ENCODE measurements around the gene CYP4F11.
"Not testable (repeated sequence)": the region's sequence is repeated elsewhere in the genome, so short reads cannot be mapped to it uniquely, and the experiment has no call there.

CYP4F11 gene

GRCh38 chr19:15911599-15912235 is 22.6 kb downstream of the CYP4F11 start:
- no peaks in the 10 kb centered on the region for H3K27me3 ChIP-seq (ENCODE audit: insufficient read depth, low read length)
- H2AFZ ChIP-seq (ENCODE audit: low read depth, low read length) = no peak overlapping the region
- no peak overlapping the region for H3K4me3 ChIP-seq (ENCODE audit: low read length)
- H3K36me3 ChIP-seq (ENCODE audit: insufficient read depth, low read length) = no peaks in the 10 kb centered on the region
- H3K9me3 ChIP-seq (ENCODE audit: low read length) = no peaks in the 10 kb centered on the region
- H3K4me1 ChIP-seq (ENCODE audit: insufficient read depth, low read length) = no peaks in the 10 kb centered on the region

GRCh38 chr19:15905026-15905425 is 29.3 kb downstream of the CYP4F11 start:
- no peak overlapping the region for H3K4me3 ChIP-seq (ENCODE audit: low read length)
- no peaks in the 10 kb centered on the region for H3K9me3 ChIP-seq (ENCODE audit: low read length)
- H3K36me3 ChIP-seq (ENCODE audit: insufficient read depth, low read length) = no peaks in the 10 kb centered on the region
- no peak overlapping the region for H2AFZ ChIP-seq (ENCODE audit: low read depth, low read length)
- H3K27me3 ChIP-seq (ENCODE audit: insufficient read depth, low read length) = peaks cover 4% of the 10 kb centered on the region
- H3K4me1 ChIP-seq (ENCODE audit: insufficient read depth, low read length) = no peaks in the 10 kb centered on the region

DNA sequence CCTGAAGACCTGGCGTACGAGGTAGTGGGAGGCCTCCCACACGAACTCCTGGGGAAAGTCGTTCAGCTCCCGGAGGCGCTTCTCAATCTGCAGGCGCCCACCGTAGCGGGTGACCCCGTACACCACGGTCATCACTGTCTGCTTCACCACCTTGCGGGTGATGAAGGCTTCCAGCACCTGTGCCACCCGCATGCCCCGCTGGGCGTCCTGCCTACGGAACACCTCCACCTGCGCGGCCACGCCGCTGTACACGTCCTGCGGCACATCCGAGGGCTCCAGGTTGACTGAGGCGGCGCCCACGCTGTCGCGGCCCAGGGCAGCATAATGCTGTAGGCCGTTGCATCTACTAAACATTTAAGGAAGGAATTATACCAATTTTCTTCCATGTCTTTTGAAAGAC is 31.4 kb downstream of the CYP4F11 start:
- H3K4me3 ChIP-seq (ENCODE audit: low read length); H3K4me1 ChIP-seq (ENCODE audit: insufficient read depth, low read length); H3K9me3 ChIP-seq (ENCODE audit: low read length): not testable (repeated sequence)

DNA sequence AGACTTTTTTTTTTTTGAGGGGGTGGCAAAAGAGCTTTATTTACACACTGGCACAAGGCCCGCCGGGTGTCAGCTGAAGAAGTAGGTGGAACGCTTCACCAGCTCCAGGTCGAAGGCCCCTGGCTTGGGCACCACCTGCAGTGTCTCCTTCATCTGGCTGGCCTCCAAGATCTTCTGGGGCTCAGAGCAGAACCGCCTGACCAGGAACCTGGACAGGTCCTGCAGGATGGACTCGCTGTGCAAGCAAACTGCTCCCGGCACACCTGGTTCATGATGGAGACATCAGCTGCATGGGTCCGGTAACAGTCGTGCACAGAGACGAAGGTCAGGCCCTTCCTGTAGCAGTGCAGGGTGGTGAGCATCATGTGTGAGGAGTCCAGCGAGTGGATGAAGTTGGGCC is 32.1 kb downstream of the CYP4F11 start:
- Histone ChIP-seq H2AFZ (ENCODE audit: low read depth, low read length) (no peak overlapping the region), H3K27me3 (ENCODE audit: insufficient read depth, low read length) (peaks cover 4% of the 10 kb centered on the region), H3K36me3 (ENCODE audit: insufficient read depth, low read length) (no peaks in the 10 kb centered on the region), H3K4me1 (ENCODE audit: insufficient read depth, low read length) (no peaks in the 10 kb centered on the region), H3K4me3 (ENCODE audit: low read length) (no peak overlapping the region), H3K9me3 (ENCODE audit: low read length) (no peaks in the 10 kb centered on the region)

More for the DNA sequence above, 31.4 kb downstream of the CYP4F11 start:
- H2AFZ ChIP-seq (ENCODE audit: low read depth, low read length); H3K36me3 ChIP-seq (ENCODE audit: insufficient read depth, low read length); H3K27me3 ChIP-seq (ENCODE audit: insufficient read depth, low read length): not testable (repeated sequence)

GRCh38 chr19:15900504-15900903 is 33.8 kb downstream of the CYP4F11 start:
- Histone ChIP-seq H3K27me3 (ENCODE audit: insufficient read depth, low read length) (peaks cover 4% of the 10 kb centered on the region), H3K4me3 (ENCODE audit: low read length) (no peak overlapping the region), H3K36me3 (ENCODE audit: insufficient read depth, low read length) (no peaks in the 10 kb centered on the region), H2AFZ (ENCODE audit: low read depth, low read length) (no peak overlapping the region), H3K9me3 (ENCODE audit: low read length) (no peaks in the 10 kb centered on the region), H3K4me1 (ENCODE audit: insufficient read depth, low read length) (no peaks in the 10 kb centered on the region)

- not testable (repeated sequence) for H2AFZ ChIP-seq (ENCODE audit: low read depth, low read length); H3K36me3 ChIP-seq (ENCODE audit: insufficient read depth, low read length); H3K9me3 ChIP-seq (ENCODE audit: low read length); H3K4me3 ChIP-seq (ENCODE audit: low read length); H3K27me3 ChIP-seq (ENCODE audit: insufficient read depth, low read length); H3K4me1 ChIP-seq (ENCODE audit: insufficient read depth, low read length)
Observed at GRCh38 chr19:15900032-15900431, 34.3 kb downstream of the CYP4F11 start.

- not testable (repeated sequence) for H3K4me1 ChIP-seq (ENCODE audit: insufficient read depth, low read length); H3K27me3 ChIP-seq (ENCODE audit: insufficient read depth, low read length); H3K4me3 ChIP-seq (ENCODE audit: low read length); H2AFZ ChIP-seq (ENCODE audit: low read depth, low read length); H3K9me3 ChIP-seq (ENCODE audit: low read length); H3K36me3 ChIP-seq (ENCODE audit: insufficient read depth, low read length)
Observed at GRCh38 chr19:15899561-15899960, 34.8 kb downstream of the CYP4F11 start.

DNA sequence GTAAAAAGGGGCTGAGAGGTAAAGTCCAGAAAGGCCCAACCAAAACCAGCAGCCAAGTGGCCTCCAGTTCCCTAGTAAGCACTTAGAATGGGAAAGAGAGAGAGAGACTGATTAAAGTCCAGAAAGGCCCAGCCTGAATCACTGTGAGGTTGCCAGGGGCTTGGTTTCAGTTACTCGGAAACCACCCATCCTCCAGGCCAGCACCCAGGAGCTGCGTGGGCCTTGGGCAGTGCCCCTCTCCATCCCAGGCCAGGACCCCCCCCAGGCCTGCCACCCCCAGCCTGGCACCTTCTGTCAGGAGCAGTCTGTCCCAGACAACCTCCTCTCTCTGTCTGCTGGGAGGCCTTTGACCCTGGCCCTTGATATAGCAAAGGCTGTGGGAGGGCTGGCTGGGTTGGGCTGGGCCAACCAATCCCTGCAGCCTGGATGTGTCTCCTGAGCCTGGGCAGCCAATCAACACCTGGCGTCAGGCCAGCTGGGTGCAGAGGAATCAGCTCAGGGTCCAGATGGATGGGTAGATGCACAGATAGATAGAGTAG is 36.5 kb downstream of the CYP4F11 start, which contains the start of gene CYP4F2:
TSS of gene CYP4F2 (minus strand) at position 337 of the 539 bp plus-strand sequence. CDS start 463 bp downstream, outside the sequence.
- Histone ChIP-seq H3K36me3 (ENCODE audit: insufficient read depth, low read length) (no peaks in the 10 kb centered on the region), H3K4me1 (ENCODE audit: insufficient read depth, low read length) (no peaks in the 10 kb centered on the region), H3K9me3 (ENCODE audit: low read length) (no peaks in the 10 kb centered on the region), H3K27me3 (ENCODE audit: insufficient read depth, low read length) (peaks cover 4% of the 10 kb centered on the region), H3K4me3 (ENCODE audit: low read length) (no peak within 1 kb of the TSS), H2AFZ (ENCODE audit: low read depth, low read length) (no peak within 1 kb of the TSS)

- Histone ChIP-seq H3K4me1 (ENCODE audit: insufficient read depth, low read length) (no peaks in the 10 kb centered on the region), H3K27me3 (ENCODE audit: insufficient read depth, low read length) (peaks cover 4% of the 10 kb centered on the region)
Observed at GRCh38 chr19:15897026-15897737, 37.1 kb downstream of the CYP4F11 start.

DNA sequence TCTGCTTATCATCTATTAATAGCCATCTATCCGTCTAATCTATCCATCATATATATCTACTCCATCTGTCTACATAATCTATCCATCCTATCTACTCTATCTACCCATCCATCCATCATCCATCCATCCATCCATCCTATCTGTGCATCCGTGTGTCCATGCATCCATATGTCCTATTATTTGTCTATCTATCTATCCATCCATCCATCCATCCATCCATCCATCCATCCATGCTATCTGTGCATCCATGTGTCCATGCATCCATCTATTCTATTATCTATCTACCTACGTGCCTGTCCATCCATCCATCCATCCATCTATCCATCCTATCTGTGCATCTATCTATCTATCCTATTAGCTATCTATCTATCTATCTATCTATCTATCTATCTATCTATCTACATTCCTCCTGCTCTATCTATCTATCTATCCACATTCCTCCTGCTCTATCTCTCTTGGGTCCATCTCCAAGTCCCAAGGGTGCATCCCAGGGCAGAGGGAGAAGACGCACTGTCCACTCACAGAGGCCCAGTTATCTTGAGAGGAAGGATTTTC is 38.4 kb downstream of the CYP4F11 start:
- Histone ChIP-seq H3K36me3 (ENCODE audit: insufficient read depth, low read length) (no peaks in the 10 kb centered on the region), H3K9me3 (ENCODE audit: low read length) (no peaks in the 10 kb centered on the region), H2AFZ (ENCODE audit: low read depth, low read length) (no peak overlapping the region), H3K4me1 (ENCODE audit: insufficient read depth, low read length) (no peaks in the 10 kb centered on the region), H3K4me3 (ENCODE audit: low read length) (no peak overlapping the region), H3K27me3 (ENCODE audit: insufficient read depth, low read length) (peaks cover 4% of the 10 kb centered on the region)

More at GRCh38 chr19:15897026-15897737, 37.1 kb downstream of the CYP4F11 start:
- no peak overlapping the region for H3K4me3 ChIP-seq (ENCODE audit: low read length)
- H3K36me3 ChIP-seq (ENCODE audit: insufficient read depth, low read length) = no peaks in the 10 kb centered on the region
- no peaks in the 10 kb centered on the region for H3K9me3 ChIP-seq (ENCODE audit: low read length)
- H2AFZ ChIP-seq (ENCODE audit: low read depth, low read length) = no peak overlapping the region

DNA sequence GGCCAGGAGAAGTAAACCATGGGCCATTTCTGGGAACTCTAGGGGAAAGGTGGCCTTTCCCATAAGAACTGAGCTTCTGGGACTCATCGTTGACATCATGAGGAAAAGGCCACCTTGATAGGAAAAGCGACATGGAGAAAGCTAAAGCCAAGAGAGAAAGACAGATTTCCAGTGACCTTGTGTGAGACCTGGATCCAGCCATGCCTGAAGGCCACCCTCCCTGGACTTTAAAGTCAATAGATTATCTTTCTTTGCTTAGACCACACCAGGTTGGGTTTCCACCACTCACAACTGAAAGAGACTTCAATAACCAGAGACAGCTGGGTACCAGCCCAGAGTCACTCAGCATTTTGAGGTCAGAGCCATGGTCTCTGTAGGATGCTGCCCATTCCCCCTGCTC is 40.0 kb downstream of the CYP4F11 start:
- H3K4me3 ChIP-seq (ENCODE audit: low read length) = no peak overlapping the region
- no peaks in the 10 kb centered on the region for H3K27me3 ChIP-seq (ENCODE audit: insufficient read depth, low read length)
- no peaks in the 10 kb centered on the region for H3K9me3 ChIP-seq (ENCODE audit: low read length)
- H3K4me1 ChIP-seq (ENCODE audit: insufficient read depth, low read length) = no peaks in the 10 kb centered on the region
- no peak overlapping the region for H2AFZ ChIP-seq (ENCODE audit: low read depth, low read length)
- H3K36me3 ChIP-seq (ENCODE audit: insufficient read depth, low read length) = no peaks in the 10 kb centered on the region

GRCh38 chr19:15893477-15893876 is 40.9 kb downstream of the CYP4F11 start:
- H3K4me1 ChIP-seq (ENCODE audit: insufficient read depth, low read length) = no peaks in the 10 kb centered on the region
- no peaks in the 10 kb centered on the region for H3K36me3 ChIP-seq (ENCODE audit: insufficient read depth, low read length)
- no peak overlapping the region for H3K4me3 ChIP-seq (ENCODE audit: low read length)
- H3K27me3 ChIP-seq (ENCODE audit: insufficient read depth, low read length) = no peaks in the 10 kb centered on the region
- no peaks in the 10 kb centered on the region for H3K9me3 ChIP-seq (ENCODE audit: low read length)
- H2AFZ ChIP-seq (ENCODE audit: low read depth, low read length) = no peak overlapping the region

GRCh38 chr19:15892012-15892411 is 42.3 kb downstream of the CYP4F11 start:
- no peak overlapping the region for H3K4me3 ChIP-seq (ENCODE audit: low read length)
- H3K9me3 ChIP-seq (ENCODE audit: low read length) = no peaks in the 10 kb centered on the region
- no peaks in the 10 kb centered on the region for H3K36me3 ChIP-seq (ENCODE audit: insufficient read depth, low read length)
- H2AFZ ChIP-seq (ENCODE audit: low read depth, low read length) = no peak overlapping the region
- H3K27me3 ChIP-seq (ENCODE audit: insufficient read depth, low read length) = no peaks in the 10 kb centered on the region
- H3K4me1 ChIP-seq (ENCODE audit: insufficient read depth, low read length) = no peaks in the 10 kb centered on the region

Data from neuron (in vitro differentiated cells).